HG03432 (cell line): ENCODE measurements around the gene MEF2B.
"Not testable (repeated sequence)": the region's sequence is repeated elsewhere in the genome, so short reads cannot be mapped to it uniquely, and the experiment has no call there.

ENCODE experiments used
- ATAC-seq: cut with Tn5 transposase; IDR thresholded peaks from one replicate; pipeline ENCODE4 v1.9.1; 2021; ENCODE audit warnings: mild to moderate bottlenecking, moderate library complexity; ENCODE audit not compliant: unreplicated experiment

The MEF2B gene

GRCh38 chr19:19102566-19102965 is 67.5 kb downstream of the MEF2B start:
- ATAC-seq: not testable (repeated sequence)

GRCh38 chr19:19101540-19101939 is 68.5 kb downstream of the MEF2B start:
- no peak for ATAC-seq

- ATAC-seq: no peak
These were observed 71.1 kb downstream of the MEF2B start for GRCh38 chr19:19098703-19099632.

GRCh38 chr19:19098084-19098702 is 71.9 kb downstream of the MEF2B start:
- ATAC-seq: no peak

- no peak for ATAC-seq
These were observed 73.1 kb downstream of the MEF2B start for GRCh38 chr19:19096641-19097627.

- ATAC-seq: no peak
These were observed 74.4 kb downstream of the MEF2B start for GRCh38 chr19:19095691-19096090.
